Globus pallidus (tissue), 1 donor: Measurements from ENCODE around the gene CRKL.
"Not testable (repeated sequence)": the region's sequence is repeated elsewhere in the genome, so short reads cannot be mapped to it uniquely, and the experiment has no call there.

Experiments used
- DNase-seq: peaks from one replicate; pipeline ENCODE4 v3.0.0-alpha.2; 2015; ENCODE audit warnings: low spot score

CRKL gene

DNA sequence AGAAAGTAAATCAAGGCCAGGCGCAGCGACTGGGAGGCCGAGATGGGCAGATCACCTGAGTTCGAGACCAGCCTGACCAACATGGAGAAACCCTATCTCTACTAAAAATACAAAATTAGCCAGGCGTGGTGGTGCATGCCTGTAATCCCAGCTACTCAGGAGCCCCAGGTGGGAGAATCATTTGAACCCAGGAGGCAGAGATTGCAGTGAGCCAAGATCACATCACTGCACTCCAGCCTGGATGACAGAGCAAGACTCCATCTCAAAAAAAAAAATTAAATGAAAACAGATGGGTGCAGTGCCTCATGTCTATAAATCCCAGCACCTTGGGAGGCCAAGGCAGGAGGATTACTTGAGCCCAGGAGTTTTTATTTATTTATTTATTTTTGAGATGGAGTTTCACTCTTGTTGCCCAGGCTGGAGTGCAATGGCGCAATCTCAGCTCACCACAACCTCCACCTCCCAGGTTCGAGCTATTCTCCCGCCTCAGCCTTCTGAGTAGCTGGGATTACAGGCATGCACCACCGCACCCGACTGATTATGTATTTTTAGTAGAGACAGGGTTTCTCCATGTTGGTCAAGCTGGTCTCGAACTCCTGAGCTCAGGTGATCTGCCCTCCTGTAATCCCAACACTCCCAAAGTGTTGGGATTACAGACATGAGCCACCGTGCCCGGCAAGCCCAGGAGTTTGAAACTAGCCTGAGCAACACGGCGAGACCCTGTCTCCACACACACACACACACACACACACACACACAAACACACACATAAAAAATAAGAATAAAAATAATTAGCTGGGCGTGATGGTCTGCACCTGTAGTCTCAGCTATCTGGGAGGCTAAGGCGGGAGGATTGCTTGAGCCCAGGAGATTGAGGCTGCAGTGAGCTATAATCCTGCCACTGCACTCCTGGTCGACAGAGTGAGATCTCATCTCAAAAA, 15.8 kb upstream of the CRKL start:
- not testable (repeated sequence) for DNase-seq

DNA sequence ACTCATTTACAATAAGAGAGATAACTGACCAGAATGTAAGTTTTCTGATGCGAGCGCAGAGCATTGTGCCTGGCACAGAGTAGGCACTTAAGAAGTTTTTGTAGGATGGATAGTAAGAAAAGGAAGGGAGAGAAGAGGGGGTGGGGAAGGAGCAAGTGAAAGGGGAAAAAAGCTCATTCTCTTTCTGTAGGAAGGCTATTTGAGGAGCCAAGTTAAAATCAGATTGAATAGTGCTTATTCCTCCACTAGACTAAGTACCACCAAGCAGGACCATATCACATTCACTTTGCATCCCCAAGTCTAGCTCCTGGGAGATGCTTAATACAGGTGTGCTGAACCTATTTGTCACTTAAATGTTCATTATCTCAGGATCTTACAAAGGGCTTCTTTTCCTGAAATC, 14.1 kb upstream of the CRKL start:
- no peak for DNase-seq

DNA sequence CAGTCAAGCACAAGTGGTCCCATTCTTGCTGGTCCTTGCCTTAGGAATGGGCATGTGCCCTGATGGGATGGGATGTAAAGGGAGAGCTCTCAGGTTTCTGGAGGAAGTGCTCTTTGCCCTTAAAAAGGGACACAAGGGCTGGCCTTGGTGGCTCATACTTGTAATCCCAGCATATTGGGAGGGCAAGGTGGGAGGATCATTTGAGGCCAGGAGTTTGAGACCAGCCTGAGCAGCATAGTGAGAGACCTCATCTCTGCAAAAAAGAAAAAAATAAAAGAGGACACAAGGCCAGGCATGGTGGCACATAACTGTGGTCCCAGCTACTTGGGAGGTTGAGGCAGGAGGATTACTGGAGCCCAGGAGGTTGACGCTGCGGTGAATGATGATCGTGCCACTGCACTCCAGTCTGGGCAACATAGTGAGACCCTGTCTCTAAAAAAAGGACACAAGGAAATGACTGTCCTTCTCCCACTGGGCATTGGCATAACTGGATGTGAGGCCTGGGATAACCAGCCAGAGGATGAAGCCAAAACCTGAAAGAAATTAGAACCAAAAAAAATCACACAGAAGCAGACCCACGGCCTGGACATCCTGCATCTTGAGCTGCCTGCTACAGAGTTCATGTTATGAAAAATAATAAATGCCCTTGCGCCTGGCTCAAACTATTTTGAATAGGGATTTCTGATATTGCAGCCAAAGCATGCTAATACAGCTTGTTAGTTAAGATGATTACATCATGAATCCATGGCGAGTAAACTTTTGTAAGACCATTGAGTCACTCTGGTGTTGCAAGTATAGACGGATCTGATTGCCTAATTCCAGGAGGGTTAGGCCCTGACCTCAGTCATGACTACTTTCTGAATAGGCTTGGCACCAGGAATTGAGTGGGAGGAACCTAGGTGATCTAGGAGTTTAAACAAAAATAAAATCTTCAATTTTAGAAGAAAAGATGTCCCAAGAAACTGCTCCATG, 12.9 kb upstream of the CRKL start:
- no peak for DNase-seq

DNA sequence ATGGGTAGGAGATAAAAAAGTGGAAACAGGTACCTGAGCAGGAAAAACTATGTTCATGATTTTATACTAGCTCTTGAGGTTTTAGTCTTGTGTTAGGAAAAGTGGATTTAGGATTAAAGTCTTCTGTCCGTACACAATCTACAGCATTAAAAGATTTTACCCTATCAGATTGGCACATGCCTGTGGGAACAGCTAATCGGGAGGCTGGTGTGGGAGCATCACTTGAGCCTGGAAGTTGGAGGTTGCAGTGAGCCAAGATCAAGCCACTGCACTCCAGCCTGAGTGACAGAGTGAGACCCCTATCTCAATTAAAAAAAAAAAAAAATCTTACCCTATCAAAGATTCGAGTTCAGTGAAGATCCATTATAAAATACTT, 12.2 kb upstream of the CRKL start:
- DNase-seq, result no peak

DNA sequence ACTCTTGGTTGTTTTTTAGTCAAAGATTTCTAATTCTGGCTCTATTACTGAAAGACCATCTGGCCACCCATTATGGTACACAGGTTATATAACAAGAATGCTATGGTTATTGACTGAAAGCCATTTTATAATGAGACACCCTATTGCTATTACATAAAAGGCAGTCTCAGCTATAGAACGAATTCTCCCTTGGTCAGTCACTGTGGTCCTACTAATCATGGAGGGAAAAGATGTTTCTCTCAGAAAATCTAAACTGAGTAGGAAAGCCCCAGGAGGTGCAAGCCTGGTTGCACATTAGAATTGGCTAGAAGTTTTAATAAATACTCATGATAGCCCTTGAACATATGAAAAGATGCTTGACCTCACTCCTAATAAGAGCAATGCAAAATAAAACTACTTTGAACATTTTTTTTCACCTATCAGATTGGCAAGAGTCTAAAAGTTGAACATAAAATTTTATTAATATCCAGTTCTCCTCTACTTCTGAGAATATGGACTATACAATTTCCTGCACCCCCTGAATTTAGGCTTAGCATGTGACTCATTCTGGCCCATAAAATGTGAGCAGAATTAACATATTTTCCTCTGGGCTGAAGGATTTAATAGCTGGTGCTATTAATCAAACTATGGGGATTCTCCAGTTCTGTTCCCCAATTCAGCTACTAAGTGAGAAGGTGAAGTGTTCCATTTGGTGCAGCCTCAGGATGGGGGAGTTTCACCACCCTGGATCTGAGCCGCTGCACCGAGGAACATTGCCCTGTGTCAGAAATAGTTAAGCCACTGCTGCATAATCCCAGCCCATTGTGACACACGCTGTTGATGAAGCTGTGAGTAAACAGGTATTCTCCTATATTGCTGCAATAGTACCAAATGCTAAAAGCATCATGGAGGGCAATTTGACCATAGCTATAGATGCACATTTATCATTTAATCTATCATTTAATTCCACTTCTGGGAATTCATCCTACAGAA, 11.5 kb upstream of the CRKL start:
- DNase-seq, result no peak

DNA sequence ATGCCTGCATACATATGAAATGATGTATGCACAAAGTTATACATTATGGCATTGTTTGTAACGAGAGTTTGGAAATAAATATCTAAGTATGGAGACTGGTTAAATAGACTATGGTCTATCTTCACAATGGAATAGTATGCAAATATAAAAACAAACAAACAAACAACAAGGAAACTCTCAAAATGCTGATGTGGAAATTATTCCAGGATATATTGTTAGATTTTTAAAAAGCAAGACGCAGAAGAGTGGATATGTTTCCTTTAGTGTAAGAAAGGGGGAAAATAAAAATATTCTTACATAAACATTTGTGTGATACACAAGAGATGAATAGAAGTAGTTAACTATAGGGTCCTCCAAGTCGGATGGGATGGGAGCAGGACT, 10.8 kb upstream of the CRKL start:
- no peak for DNase-seq

DNA sequence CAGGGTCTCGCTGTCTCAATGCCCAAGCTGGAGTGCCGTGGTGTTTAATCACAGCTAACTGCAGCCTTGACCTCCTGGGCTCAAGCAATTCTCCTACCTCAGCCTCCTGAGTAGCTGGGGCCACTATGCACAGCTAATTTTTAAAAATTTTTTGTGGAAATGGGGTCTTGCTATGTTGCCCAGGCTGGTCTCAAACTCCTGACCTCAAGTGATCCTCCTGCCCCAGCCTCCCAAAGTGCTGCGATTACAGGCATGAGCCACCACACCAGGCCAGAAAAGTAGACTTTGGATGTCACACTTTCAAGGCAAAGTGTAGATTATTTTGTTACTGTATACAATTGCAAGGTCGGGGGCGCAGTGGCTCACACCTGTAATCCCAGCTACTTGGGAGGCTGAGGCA, 8.5 kb upstream of the CRKL start:
- DNase-seq, result not testable (repeated sequence)

DNA sequence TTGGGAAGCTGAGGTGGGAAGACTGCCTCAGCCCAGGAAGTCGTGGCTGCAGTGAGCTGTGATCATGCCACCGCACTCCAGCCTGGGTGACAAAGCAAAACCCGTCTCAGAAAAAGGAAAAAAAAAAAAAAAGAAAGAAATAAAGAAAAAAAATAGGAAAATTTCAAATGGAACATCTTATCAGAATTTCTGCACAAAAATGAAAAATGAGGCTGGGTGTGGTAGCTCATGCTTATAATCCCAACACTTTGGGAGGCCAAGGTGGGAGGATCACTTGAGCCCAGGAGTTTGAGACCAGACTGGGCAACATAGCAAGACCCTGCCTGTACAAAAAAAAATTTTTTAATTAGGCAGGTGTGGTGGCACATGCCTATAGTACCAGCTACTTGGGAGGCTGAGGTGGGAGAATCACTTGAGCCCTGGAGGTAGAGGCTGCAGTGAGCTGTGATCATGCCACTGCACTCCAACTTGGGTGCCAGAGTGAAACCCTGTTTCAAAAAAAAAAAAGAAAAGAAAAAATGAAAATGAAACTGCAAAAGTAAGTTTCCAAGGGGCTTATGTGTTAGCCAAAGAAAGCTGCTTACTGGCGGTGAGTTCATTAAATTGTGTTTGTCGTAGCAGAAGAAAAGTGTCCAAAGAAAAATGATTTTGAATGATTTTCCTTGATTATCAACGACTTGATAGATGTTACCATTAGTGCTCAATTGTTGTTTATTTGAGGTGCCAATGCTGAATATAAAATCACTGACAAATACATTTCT, 7.5 kb upstream of the CRKL start:
- DNase-seq, result no peak

DNA sequence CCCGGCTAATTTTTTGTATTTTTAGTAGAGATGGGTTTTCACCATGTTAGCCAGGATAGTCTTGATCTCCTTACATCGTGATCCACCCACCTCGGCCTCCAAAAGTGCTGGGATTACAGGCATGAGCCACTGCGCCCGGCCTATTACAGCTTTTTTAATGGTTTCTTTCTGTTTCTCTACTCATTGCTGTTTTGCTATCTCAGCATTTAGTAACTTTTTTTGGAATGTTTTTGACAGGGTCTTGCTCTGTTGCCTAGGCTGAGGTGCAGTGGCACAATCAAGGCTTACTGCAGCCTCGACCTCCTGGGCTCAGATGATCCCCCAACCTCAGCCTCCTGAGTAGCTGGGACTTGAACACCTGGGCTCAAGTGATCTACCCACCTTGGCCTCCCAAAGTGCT, 4.7 kb upstream of the CRKL start:
- DNase-seq, result no peak

DNA sequence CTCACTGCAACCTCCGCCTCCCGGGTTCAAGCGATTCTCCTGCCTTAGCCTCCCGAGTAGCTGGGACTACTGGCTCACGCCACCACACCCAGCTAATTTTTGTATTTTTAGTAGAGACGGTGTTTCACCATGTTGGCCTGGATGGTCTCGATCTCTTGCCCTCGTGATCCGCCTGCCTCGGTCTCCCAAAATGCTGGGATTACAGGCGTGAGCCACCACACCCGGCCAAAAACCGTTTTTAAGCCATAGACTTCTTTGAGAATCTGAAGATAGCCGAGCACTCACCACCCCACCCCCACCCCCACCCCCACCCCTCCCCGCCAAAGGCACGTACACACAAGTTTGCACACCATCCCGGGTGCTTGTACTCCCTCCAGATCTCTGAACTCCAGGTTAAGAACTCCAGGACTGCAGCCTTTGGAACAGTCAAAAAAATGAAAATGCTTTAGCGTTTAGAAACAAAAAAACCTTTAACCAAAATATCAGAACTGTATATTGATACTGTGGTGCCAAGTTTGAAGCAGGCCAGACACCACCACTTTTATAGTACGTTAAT, 1.5 kb downstream of the CRKL start:
- DNase-seq, result no peak

DNA sequence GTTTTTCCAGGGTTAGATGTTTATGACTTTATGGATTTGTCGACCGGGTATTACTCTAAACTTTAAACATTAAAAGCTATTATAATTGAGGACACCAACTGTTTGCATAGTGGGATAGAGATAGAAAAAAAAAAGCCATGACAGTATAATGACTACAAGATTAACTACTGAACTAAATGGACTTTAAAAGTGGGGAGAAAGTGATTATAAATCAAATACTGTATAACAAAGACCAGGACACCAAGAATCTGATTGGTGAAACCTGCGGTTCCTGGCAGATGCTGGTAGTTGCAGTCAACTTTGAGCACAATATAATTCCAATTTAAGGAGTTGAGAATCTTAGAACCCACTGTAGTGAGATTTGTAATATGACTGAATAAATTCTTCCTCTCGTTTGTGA, 2.5 kb downstream of the CRKL start:
- DNase-seq, result no peak

DNA sequence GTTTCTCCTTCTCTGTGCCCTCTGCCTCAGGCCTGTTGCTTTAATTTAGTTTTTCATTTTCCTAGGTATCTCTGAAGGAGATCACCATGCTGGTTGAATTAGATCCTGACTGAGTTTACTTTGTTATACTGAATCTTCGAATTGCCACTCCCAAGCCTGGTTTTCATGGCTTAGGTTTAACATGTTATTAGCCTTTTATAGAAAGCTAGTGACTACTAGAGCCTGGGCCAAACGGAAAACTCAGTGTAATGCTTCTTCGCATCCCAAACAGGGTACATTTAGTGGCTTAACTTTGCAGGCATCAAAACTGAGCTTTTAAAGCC, 3.6 kb downstream of the CRKL start:
- DNase-seq, result no peak

DNA sequence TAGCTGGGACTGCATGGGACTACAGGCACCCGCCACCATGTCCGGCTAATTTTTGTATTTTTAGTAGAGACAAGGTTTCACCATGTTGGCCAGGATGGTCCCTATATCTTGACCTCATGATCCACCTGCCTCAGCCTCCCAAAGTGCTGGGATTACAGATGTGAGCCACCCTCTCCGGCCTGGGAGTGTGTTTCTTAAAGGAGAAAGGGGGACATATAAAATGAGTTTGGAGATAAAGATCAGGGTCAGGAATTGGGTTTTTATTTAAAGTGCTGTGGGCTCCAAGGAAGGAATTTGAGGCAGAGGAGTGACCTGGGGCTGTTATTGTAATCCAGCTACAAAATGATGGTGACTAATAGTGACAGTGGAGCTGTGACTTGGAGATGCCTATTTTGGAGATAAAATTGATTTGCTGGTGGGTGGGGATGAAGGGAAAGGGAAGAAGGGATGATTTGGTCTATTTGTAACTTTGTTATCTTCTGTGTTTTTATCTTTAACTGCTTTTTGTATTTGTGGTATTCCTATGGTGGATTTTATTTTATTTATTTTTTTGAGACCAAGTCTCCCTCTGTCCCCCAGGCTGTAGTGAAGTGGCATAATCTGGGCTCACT, 5.0 kb downstream of the CRKL start:
- DNase-seq, result no peak

DNA sequence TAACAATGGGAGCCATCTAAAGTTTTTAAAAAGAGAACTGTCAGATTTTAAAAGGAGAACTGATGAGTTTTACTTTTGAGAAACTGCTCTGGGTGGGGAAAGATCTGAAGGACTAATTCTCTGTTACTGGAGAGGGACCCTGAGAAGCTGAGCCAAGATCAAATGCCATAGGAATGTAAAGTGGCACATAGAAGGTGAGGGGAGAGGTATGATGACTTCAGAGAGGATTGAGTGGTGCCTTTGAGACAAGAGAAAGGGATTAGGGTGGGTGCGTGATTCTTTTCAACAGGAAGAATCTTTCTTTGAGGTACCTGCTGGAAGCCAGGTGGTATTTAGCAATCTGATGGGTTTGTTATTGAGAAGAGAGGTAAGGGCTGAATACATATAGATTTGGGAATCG, 9.0 kb downstream of the CRKL start:
- no peak for DNase-seq

DNA sequence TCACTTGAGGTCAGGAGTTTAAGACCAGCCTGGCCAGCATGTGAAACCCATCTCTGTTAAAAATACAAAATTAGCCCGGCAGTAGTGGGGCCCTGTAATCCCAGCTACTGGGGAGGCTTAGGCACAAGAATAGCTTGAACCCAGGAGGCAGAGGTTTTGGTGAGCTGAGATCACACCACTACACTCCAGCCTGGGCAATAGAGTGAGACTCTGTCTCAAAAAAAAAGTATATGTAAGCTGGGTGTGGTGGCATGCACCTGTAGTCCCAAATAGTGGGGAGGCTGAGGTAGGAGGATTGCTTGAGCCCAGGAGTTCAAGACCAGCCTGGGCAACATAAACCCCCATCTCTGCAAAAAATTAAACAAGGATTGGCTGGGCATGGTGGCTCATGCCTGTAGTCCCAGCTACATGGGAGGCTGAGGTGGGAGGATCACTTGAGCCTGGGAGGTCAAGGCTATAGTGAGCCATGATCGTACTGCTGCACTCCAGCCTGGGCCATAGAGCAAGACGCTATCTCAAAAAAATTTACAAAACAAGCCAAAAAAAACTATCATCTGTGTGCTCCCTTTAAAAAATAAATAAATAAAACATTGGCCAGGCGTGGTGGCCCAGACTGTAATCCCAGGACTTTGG, 10.8 kb downstream of the CRKL start:
- DNase-seq, result no peak

DNA sequence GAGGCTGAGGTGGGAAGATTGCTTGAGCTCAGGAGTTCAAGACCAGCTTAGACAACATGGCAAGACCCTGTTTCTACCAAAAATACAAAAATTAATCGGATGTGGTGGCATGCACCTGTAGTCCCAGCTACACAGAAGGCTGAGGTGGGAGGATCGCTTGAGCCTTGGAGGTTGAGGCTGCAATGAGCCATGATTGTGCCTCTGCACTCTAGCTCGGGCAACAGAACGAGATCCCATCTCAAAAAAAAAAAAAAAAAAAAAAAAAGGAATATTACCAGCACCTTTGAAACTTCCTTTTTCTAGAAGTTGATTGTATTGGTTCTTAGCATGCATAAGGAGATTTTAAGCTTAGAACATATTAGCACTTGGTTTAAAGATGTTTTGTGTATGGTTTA, 11.4 kb downstream of the CRKL start:
- no peak for DNase-seq

DNA sequence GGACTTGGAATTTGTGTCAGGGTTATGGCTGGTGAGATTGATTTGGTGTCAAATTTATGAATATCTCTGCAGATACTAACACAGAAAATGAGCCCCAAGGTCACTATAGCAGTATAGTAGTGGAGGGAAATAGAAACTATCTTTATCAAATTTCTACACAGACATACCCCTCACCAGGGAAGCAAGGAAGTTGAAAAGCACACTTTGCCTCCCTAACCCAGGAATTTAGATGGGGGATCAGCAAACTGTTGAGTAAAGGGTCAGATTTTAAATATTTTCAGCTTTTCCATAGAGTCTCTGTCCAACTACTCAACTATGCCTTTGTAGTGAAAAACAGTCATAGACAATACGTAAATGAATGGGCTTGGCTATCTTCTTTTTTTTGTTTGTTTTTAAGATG, 12.8 kb downstream of the CRKL start:
- no peak for DNase-seq

DNA sequence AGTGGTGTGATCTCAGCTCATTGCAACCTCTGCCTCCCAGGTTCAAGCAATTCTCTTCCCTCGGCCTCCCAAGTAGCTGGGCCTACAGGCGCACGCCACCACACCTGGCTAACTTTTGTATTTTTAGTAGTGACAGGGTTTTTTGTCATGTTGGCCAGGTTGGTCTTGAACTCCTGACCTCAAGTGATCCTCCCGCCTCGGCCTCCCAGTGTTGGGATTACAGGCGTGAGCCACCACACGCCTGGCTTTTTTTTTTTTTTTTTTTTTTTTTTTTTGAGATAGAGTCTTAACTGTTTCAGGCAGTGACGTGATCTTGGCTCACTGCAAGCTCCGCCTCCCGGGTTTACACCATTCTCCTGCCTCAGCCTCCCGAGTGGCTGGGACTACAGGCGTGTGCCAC, 13.2 kb downstream of the CRKL start:
- not testable (repeated sequence) for DNase-seq

DNA sequence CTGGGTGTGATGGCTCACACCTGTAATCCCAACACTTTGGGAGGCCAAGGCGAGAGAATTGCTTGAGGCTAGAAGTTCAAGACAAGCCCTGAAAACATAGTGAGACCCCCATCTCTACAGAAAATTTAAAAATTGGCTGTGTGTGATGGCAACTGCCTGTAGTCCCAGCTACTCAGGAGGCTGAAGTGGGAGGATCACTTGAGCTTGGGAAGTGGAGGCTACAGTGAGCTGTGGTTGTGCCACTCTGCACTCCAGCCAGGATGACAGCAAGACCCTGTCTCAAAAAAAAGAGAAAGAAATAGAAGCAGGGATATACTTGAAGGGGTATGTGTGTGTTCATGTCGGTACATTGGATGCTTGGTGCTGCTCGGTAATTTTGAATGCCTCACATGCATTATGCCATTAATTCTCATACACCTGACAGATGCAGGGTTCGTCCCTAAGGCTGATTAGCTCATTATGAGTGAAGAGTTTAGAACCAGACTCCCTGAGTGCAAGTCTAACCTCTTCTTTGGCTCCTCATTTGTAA, 14.0 kb downstream of the CRKL start:
- no peak for DNase-seq

DNA sequence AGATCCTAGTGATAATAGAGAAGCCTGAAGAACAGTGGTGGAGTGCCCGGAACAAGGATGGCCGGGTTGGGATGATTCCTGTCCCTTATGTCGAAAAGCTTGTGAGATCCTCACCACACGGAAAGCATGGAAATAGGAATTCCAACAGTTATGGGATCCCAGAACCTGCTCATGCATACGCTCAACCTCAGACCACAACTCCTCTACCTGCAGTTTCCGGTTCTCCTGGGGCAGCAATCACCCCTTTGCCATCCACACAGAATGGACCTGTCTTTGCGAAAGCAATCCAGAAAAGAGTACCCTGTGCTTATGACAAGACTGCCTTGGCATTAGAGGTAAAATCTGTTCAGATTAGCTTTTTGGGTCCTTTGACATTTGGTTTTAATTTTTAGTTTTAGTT, 16.7 kb downstream of the CRKL start:
- no peak for DNase-seq
